Activated naive CD4-positive, alpha-beta T cell treated with anti-CD3 and anti-CD28 coated beads for 36 hours (primary cell): Measurements from ENCODE around the gene TIMD4. TPM values are rescaled to one million over a fixed set of nuclear protein-coding genes. Genes with fewer than 3 reads are reported as not detected.
"Not testable (repeated sequence)": the region's sequence is repeated elsewhere in the genome, so short reads cannot be mapped to it uniquely, and the experiment has no call there.

ENCODE experiments used
- CTCF ChIA-PET: fragments of 350-600 bp; sonication (Branson Sonifier 250); formaldehyde crosslinking; loops from one replicate; lab custom pipeline; 2021; ENCODE audit warnings: antibody characterized with exemption; lab: Charles Lee
- DNase-seq: peaks from one replicate; pipeline ENCODE4 v3.0.0-alpha.2; 2020
- H3K27ac Mint-ChIP-seq: one replicate; pipeline ENCODE4 v1.8.0; 2021; ENCODE audit warnings: mild to moderate bottlenecking, mixed read lengths
- H3K27me3 Mint-ChIP-seq: one replicate; pipeline ENCODE4 v1.8.0; 2021; ENCODE audit warnings: low read depth, mixed read lengths
- H3K36me3 Mint-ChIP-seq: one replicate; pipeline ENCODE4 v1.8.0; 2021; ENCODE audit warnings: low read depth, mixed read lengths
- H3K4me1 Mint-ChIP-seq: one replicate; pipeline ENCODE4 v1.8.0; 2021; ENCODE audit warnings: low read depth, mixed read lengths
- H3K4me3 Mint-ChIP-seq: one replicate; pipeline ENCODE4 v1.8.0; 2021; ENCODE audit warnings: mild to moderate bottlenecking, moderate library complexity, mixed read lengths
- H3K9me3 Mint-ChIP-seq: one replicate; pipeline ENCODE4 v1.8.0; 2021; ENCODE audit warnings: mixed read lengths
- intact Hi-C: fragments of 100-400 bp; cut with micrococcal nuclease; formaldehyde crosslinking; loops from one replicate; pipeline ENCODE4 v1.15.1; 2023
- total RNA-seq, 2 experiments: library from RNA; stranded (reverse); gene quantifications; one replicate each; pipeline ENCODE4 v1.2.3, GENCODE V29; 2021

The TIMD4 gene
- total RNA-seq, result 1 to 10 TPM; 3.4 to 5.2 TPM

- H3K4me1 Mint-ChIP-seq, result no peaks in the 10 kb centered on the region
- no peaks in the 10 kb centered on the region for H3K27me3 Mint-ChIP-seq
- no peak within 1 kb of the TSS for H3K27ac Mint-ChIP-seq
- intact Hi-C loops, result no loop called here
- no peak for DNase-seq
- H3K4me3 Mint-ChIP-seq, result no peak within 1 kb of the TSS
- no peaks in the 10 kb centered on the region for H3K9me3 Mint-ChIP-seq
- CTCF ChIA-PET, result no interaction called here
- H3K36me3 Mint-ChIP-seq, result peaks cover 2% of the 10 kb centered on the region
Observed at GRCh38 chr5:156963125-156963524, at the start of gene TIMD4. Gene TIMD4 (minus strand): TSS chr5:156963226. CDS start chr5:156963198, 28 bp downstream.

- intact Hi-C loops, result no loop called here
- CTCF ChIA-PET, result no interaction called here
- peaks cover 3% of the 10 kb centered on the region for H3K9me3 Mint-ChIP-seq
- no peak overlapping the region for H3K4me3 Mint-ChIP-seq
- no peak overlapping the region for H3K27ac Mint-ChIP-seq
- DNase-seq, result no peak
- peaks cover 8% of the 10 kb centered on the region for H3K36me3 Mint-ChIP-seq
- no peaks in the 10 kb centered on the region for H3K27me3 Mint-ChIP-seq
- peaks cover 5% of the 10 kb centered on the region for H3K4me1 Mint-ChIP-seq
Observed at GRCh38 chr5:157006262-157006661, 43.2 kb upstream of the TIMD4 start.

- no peak for DNase-seq
Observed at GRCh38 chr5:157004893-157005551, 42.0 kb upstream of the TIMD4 start.

GRCh38 chr5:156991714-156992113, 28.7 kb upstream of the TIMD4 start:
- no peak overlapping the region for H3K27ac Mint-ChIP-seq
- CTCF ChIA-PET, result no interaction called here
- no peaks in the 10 kb centered on the region for H3K36me3 Mint-ChIP-seq
- H3K9me3 Mint-ChIP-seq, result peaks cover 10% of the 10 kb centered on the region
- no peaks in the 10 kb centered on the region for H3K27me3 Mint-ChIP-seq
- H3K4me3 Mint-ChIP-seq, result no peak overlapping the region
- no peaks in the 10 kb centered on the region for H3K4me1 Mint-ChIP-seq
- intact Hi-C loops, result no loop called here
- no peak for DNase-seq

More at GRCh38 chr5:157004893-157005551, 42.0 kb upstream of the TIMD4 start:
- Mint-ChIP-seq H3K9me3 (peaks cover 9% of the 10 kb centered on the region), H3K27ac (no peak overlapping the region), H3K4me3 (no peak overlapping the region), H3K27me3 (no peaks in the 10 kb centered on the region), H3K36me3 (peaks cover 12% of the 10 kb centered on the region), H3K4me1 (peaks cover 5% of the 10 kb centered on the region)
- intact Hi-C loops, result no loop called here
- CTCF ChIA-PET, result interaction anchor here (0.9 kb wide), 1 partner anchor 17 kb away, joined by 3 read pairs; no protein-coding TSS in a partner anchor

- intact Hi-C loops, result no loop called here
- CTCF ChIA-PET, result interaction anchor here (0.6 kb wide), 1 partner anchor 360 kb away, joined by 3 read pairs; no protein-coding TSS in a partner anchor
Observed at GRCh38 chr5:156984064-156984463, 21.0 kb upstream of the TIMD4 start.

GRCh38 chr5:156981481-156981880, 18.5 kb upstream of the TIMD4 start:
- Mint-ChIP-seq H3K27ac (no peak overlapping the region), H3K36me3 (no peaks in the 10 kb centered on the region), H3K27me3 (no peaks in the 10 kb centered on the region), H3K4me1 (no peaks in the 10 kb centered on the region), H3K9me3 (no peaks in the 10 kb centered on the region), H3K4me3 (no peak overlapping the region)
- DNase-seq, result no peak
- CTCF ChIA-PET, result no interaction called here
- intact Hi-C loops, result no loop called here

More at GRCh38 chr5:156984064-156984463, 21.0 kb upstream of the TIMD4 start:
- Mint-ChIP-seq H3K27me3 (no peaks in the 10 kb centered on the region), H3K9me3 (peaks cover 8% of the 10 kb centered on the region), H3K4me3 (no peak overlapping the region), H3K36me3 (no peaks in the 10 kb centered on the region), H3K4me1 (no peaks in the 10 kb centered on the region), H3K27ac (no peak overlapping the region)
- no peak for DNase-seq

GRCh38 chr5:156974328-156974727, 11.3 kb upstream of the TIMD4 start:
- CTCF ChIA-PET, result no interaction called here
- Mint-ChIP-seq H3K9me3 (no peaks in the 10 kb centered on the region), H3K27me3 (no peaks in the 10 kb centered on the region), H3K4me1 (peaks cover 5% of the 10 kb centered on the region), H3K36me3 (peaks cover 2% of the 10 kb centered on the region), H3K4me3 (no peak overlapping the region), H3K27ac (no peak overlapping the region)
- DNase-seq, result no peak
- intact Hi-C loops, result no loop called here

GRCh38 chr5:156971848-156972525, 9.0 kb upstream of the TIMD4 start:
- H3K9me3 Mint-ChIP-seq, result no peaks in the 10 kb centered on the region
- no peak for DNase-seq
- peaks cover 5% of the 10 kb centered on the region for H3K4me1 Mint-ChIP-seq
- peaks cover 2% of the 10 kb centered on the region for H3K36me3 Mint-ChIP-seq
- H3K27me3 Mint-ChIP-seq, result no peaks in the 10 kb centered on the region
- CTCF ChIA-PET, result interaction anchor here (0.7 to 1.3 kb wide), 2 partner anchors 24 to 106 kb away, joined by 3 read pairs; no protein-coding TSS in a partner anchor
- no peak overlapping the region for H3K27ac Mint-ChIP-seq
- intact Hi-C loops, result no loop called here
- no peak overlapping the region for H3K4me3 Mint-ChIP-seq

GRCh38 chr5:156971415-156971814, 8.4 kb upstream of the TIMD4 start:
- Mint-ChIP-seq H3K4me1 (peaks cover 5% of the 10 kb centered on the region), H3K27ac (no peak overlapping the region), H3K9me3 (no peaks in the 10 kb centered on the region), H3K27me3 (no peaks in the 10 kb centered on the region), H3K36me3 (peaks cover 2% of the 10 kb centered on the region), H3K4me3 (no peak overlapping the region)
- intact Hi-C loops, result no loop called here
- CTCF ChIA-PET, result interaction anchor here (0.7 to 1.3 kb wide), 2 partner anchors 24 to 107 kb away, joined by 3 read pairs; no protein-coding TSS in a partner anchor
- DNase-seq, result no peak

GRCh38 chr5:156967386-156967785, 4.4 kb upstream of the TIMD4 start:
- H3K27me3 Mint-ChIP-seq, intact Hi-C loops, H3K4me3 Mint-ChIP-seq, H3K36me3 Mint-ChIP-seq, H3K9me3 Mint-ChIP-seq, H3K27ac Mint-ChIP-seq, CTCF ChIA-PET, DNase-seq, H3K4me1 Mint-ChIP-seq: not testable (repeated sequence)

GRCh38 chr5:156956321-156956720, 6.7 kb downstream of the TIMD4 start:
- Mint-ChIP-seq H3K27ac (no peak overlapping the region), H3K27me3 (no peaks in the 10 kb centered on the region), H3K4me3 (no peak overlapping the region), H3K36me3 (peaks cover 8% of the 10 kb centered on the region), H3K9me3 (no peaks in the 10 kb centered on the region), H3K4me1 (peaks cover 4% of the 10 kb centered on the region)
- CTCF ChIA-PET, result interaction anchor here (0.6 to 0.7 kb wide), 2 partner anchors 120 to 127 kb away, joined by 3 to 6 read pairs; no protein-coding TSS in a partner anchor
- DNase-seq, result no peak
- intact Hi-C loops, result no loop called here

- no peak overlapping the region for H3K4me3 Mint-ChIP-seq
- H3K9me3 Mint-ChIP-seq, result no peaks in the 10 kb centered on the region
- peaks cover 11% of the 10 kb centered on the region for H3K36me3 Mint-ChIP-seq
- DNase-seq, result no peak
- intact Hi-C loops, result no loop called here
- H3K27ac Mint-ChIP-seq, result no peak overlapping the region
- peaks cover 6% of the 10 kb centered on the region for H3K4me1 Mint-ChIP-seq
- CTCF ChIA-PET, result no interaction called here
- H3K27me3 Mint-ChIP-seq, result no peaks in the 10 kb centered on the region
Observed at GRCh38 chr5:156951359-156951758, 11.7 kb downstream of the TIMD4 start.
